HFFc6 (cell line): ENCODE data around the gene IRF2BP1. TPM values are rescaled to one million over a fixed set of nuclear protein-coding genes. Genes with fewer than 3 reads are reported as not detected.
A peak's percentile ranks its signal among the peaks of the same experiment; 100 is the strongest.
"Not testable (repeated sequence)": the region's sequence is repeated elsewhere in the genome, so short reads cannot be mapped to it uniquely, and the experiment has no call there.

ENCODE experiments used
- DNase-seq: peaks from one replicate; pipeline ENCODE4 v3.0.0-alpha.2; 2018
- H3K27ac Mint-ChIP-seq: 2 replicates; pipeline ENCODE4 v1.8.0; 2020; ENCODE audit warnings: mild to moderate bottlenecking, mixed read lengths
- H3K27me3 Mint-ChIP-seq: 2 replicates; pipeline ENCODE4 v1.8.0; 2021; ENCODE audit warnings: mild to moderate bottlenecking, moderate library complexity, mixed read lengths; ENCODE audit not compliant: insufficient read depth
- H3K36me3 Mint-ChIP-seq: 2 replicates; pipeline ENCODE4 v1.8.0; 2021; ENCODE audit warnings: low read depth, mixed read lengths
- H3K4me1 Mint-ChIP-seq: 2 replicates; pipeline ENCODE4 v1.8.0; 2020; ENCODE audit warnings: low read depth, mixed read lengths
- H3K4me3 Mint-ChIP-seq: 2 replicates; pipeline ENCODE4 v1.8.0; 2020; ENCODE audit warnings: mild to moderate bottlenecking, moderate library complexity, mixed read lengths
- H3K9me3 Mint-ChIP-seq: 2 replicates; pipeline ENCODE4 v1.8.0; 2020; ENCODE audit warnings: mild to moderate bottlenecking, mixed read lengths
- CTCF ChIP-seq: fragments of 200-600 bp; sonication (generic); IDR thresholded peaks from 2 replicates; pipeline ENCODE4 v1.5.0; 2021; ENCODE audit warnings: antibody characterized with exemption, mild to moderate bottlenecking
- total RNA-seq, 6 experiments: library from RNA; stranded (reverse); fragmentation: NEBNext Ultra II Directional; extraction: Animal tissue kit (Norgen Biotek cat#: 25700); gene quantifications; 2 replicates in 1 of 6; 3 replicates in 5 of 6; pipeline ENCODE4 v1.2.3, GENCODE V29; 2021

Gene IRF2BP1
- total RNA-seq, 6 experiments from 2014 or later, result 19.3 to 25.0 (median 21.8) TPM

GRCh38 chr19:45901432-45901911, 15.5 kb upstream of the IRF2BP1 start:
- Mint-ChIP-seq H3K4me1 (peaks cover 15% of the 10 kb centered on the region), H3K27ac (no peak overlapping the region), H3K4me3 (peak overlapping the region; percentile 98)

GRCh38 chr19:45900738-45901431, 14.9 kb upstream of the IRF2BP1 start:
- Mint-ChIP-seq H3K36me3 (peaks cover 12% of the 10 kb centered on the region), H3K9me3 (no peaks in the 10 kb centered on the region), H3K27me3 (peaks cover 1% of the 10 kb centered on the region; the same call in 1 of the 2 replicates), H3K27ac (no peak overlapping the region), H3K4me3 (peak overlapping the region; percentile 59), H3K4me1 (peaks cover 9% of the 10 kb centered on the region; the same call in 1 of the 2 replicates)
- TF ChIP-seq CTCF, result no peak
- DNase-seq, result no peak

More at GRCh38 chr19:45901432-45901911, 15.5 kb upstream of the IRF2BP1 start:
- TF ChIP-seq CTCF, result no peak
- Mint-ChIP-seq H3K9me3 (no peaks in the 10 kb centered on the region), H3K36me3 (peaks cover 12% of the 10 kb centered on the region), H3K27me3 (peaks cover 1% of the 10 kb centered on the region; the same call in 1 of the 2 replicates)
- DNase-seq, result no peak

GRCh38 chr19:45899919-45900589, 14.1 kb upstream of the IRF2BP1 start:
- Mint-ChIP-seq H3K36me3 (peaks cover 18% of the 10 kb centered on the region), H3K27me3 (peaks cover 1% of the 10 kb centered on the region; the same call in 1 of the 2 replicates), H3K4me3 (peak overlapping the region; percentile 59), H3K27ac (no peak overlapping the region), H3K9me3 (no peaks in the 10 kb centered on the region), H3K4me1 (peaks cover 9% of the 10 kb centered on the region; the same call in 1 of the 2 replicates)
- no peak for TF ChIP-seq CTCF
- DNase-seq, result no peak

- H3K4me1 Mint-ChIP-seq, result peaks cover 9% of the 10 kb centered on the region; the same call in 1 of the 2 replicates
- no peaks in the 10 kb centered on the region for H3K9me3 Mint-ChIP-seq
- H3K27me3 Mint-ChIP-seq, result peaks cover 1% of the 10 kb centered on the region; the same call in 1 of the 2 replicates
- no peak for DNase-seq
- no peak overlapping the region for H3K27ac Mint-ChIP-seq
- peaks cover 21% of the 10 kb centered on the region for H3K36me3 Mint-ChIP-seq
- TF ChIP-seq CTCF, result no peak
- no peak overlapping the region for H3K4me3 Mint-ChIP-seq
Measured at GRCh38 chr19:45899253-45899652, 13.3 kb upstream of the IRF2BP1 start.

- DNase-seq, result no peak
- no peaks in the 10 kb centered on the region for H3K9me3 Mint-ChIP-seq
- H3K27me3 Mint-ChIP-seq, result peaks cover 1% of the 10 kb centered on the region; the same call in 1 of the 2 replicates
- peaks cover 21% of the 10 kb centered on the region for H3K36me3 Mint-ChIP-seq
- peaks cover 9% of the 10 kb centered on the region; the same call in 1 of the 2 replicates for H3K4me1 Mint-ChIP-seq
- H3K27ac Mint-ChIP-seq, result no peak overlapping the region
- no peak overlapping the region for H3K4me3 Mint-ChIP-seq
- no peak for TF ChIP-seq CTCF
Measured at GRCh38 chr19:45897261-45897812, 11.4 kb upstream of the IRF2BP1 start.

- not testable (repeated sequence) for H3K27me3 Mint-ChIP-seq, DNase-seq, H3K4me3 Mint-ChIP-seq, H3K27ac Mint-ChIP-seq, H3K4me1 Mint-ChIP-seq, H3K9me3 Mint-ChIP-seq
- H3K36me3 Mint-ChIP-seq, result peaks cover 21% of the 10 kb centered on the region
Measured at GRCh38 chr19:45895983-45896599, 10.2 kb upstream of the IRF2BP1 start.
